ENCODE data around the gene CHRNB2. TPM values are rescaled to one million over a fixed set of nuclear protein-coding genes. Genes with fewer than 3 reads are reported as not detected.

The CHRNB2 gene
- total RNA-seq, 1 experiment from 2014 or later: 1.8 TPM

DNA sequence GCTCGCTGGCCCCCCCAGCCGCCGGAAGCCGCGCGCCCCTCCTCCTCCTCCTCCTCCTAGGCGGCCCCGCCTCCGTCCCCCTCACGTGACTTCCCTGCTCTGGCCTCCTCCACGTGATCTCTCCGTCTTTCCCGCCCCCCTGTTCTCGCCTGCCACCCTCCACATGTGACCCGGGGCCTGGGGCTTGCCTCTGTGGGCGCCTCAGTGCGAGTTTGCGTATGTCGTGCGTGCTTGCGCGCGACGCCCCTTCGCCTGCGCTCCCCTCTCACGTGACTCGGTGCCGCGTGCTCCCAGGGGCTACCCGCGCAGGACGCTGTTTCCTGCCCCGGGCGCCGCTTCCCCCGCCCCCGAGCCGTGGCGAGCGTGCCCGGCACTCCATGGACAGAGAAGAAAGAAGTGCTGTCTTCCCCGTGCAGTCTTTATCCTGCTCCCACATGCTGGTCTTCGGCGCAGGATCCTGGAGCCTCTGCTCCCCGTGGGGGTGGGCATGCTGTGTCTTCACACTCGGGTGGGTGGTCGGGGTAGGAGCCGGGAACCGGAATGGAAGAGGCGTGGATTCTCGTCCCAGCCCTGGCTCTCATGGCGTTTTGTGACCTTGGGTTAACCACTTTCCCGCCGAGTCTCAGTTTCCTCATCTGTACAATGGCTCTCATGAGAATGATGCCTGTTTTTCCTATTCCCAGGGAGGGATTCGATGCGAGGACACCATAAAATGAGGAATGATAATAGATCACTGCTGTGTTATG is 8.7 kb upstream of the CHRNB2 start:
- no peaks in the 10 kb centered on the region for H4K20me1 ChIP-seq (ENCODE audit: control insufficient read depth, insufficient read depth, insufficient read length)
- no peak overlapping the region for H3T11ph ChIP-seq (ENCODE audit: low read length)
- H3K27me3 Mint-ChIP-seq (ENCODE audit: low read depth): no peaks in the 10 kb centered on the region
- peaks cover 11% of the 10 kb centered on the region for H3K23me2 ChIP-seq (ENCODE audit: insufficient read length, low read depth, low read length, poor library complexity, severe bottlenecking)
- no peaks in the 10 kb centered on the region for H3K27me3 ChIP-seq (ENCODE audit: insufficient read depth, low read length)
- H3K4me2 ChIP-seq (ENCODE audit: insufficient read depth, insufficient read length, low read length): peak overlapping the region; percentile 12
- peaks cover 5% of the 10 kb centered on the region for H3K79me1 ChIP-seq (ENCODE audit: insufficient read depth, low read depth, low read length, poor library complexity, severe bottlenecking)
- H2AK5ac ChIP-seq (ENCODE audit: insufficient read length, low read length): no peak overlapping the region
- H4K91ac ChIP-seq (ENCODE audit: insufficient read length, low read depth, low read length): no peak overlapping the region
- no peak overlapping the region for H2BK5ac ChIP-seq (ENCODE audit: insufficient read length, low read length)
- no peak overlapping the region for H3K56ac ChIP-seq (ENCODE audit: insufficient read length, low read depth, low read length)
- no peak overlapping the region for H3K27ac ChIP-seq (ENCODE audit: insufficient read length, low read depth, low read length)
- whole genome bisulfite sequencing (ENCODE audit: extremely low coverage, insufficient read length, low lambda C conversion rate): no CpG with 5 or more reads among the region's 57 CpGs
- H2BK120ac ChIP-seq (ENCODE audit: low read depth, low read length, poor library complexity, severe bottlenecking): no peak overlapping the region
- no peak overlapping the region for H4K8ac ChIP-seq (replicated peaks; ENCODE audit: insufficient read length, low read depth, low read length)
- no peak overlapping the region for H3K4ac ChIP-seq (ENCODE audit: low read depth, low read length)
- H2BK15ac ChIP-seq (ENCODE audit: low read depth, low read length): no peak overlapping the region
- no peak overlapping the region for H2BK20ac ChIP-seq (ENCODE audit: low read depth, low read length, poor library complexity, severe bottlenecking)
- H3K27ac Mint-ChIP-seq: peak overlapping the region; percentile 55 to 90 (median 83); a peak in 6 of 7 replicates
- peak overlapping the region; percentile 76 to 81 for H3K4me3 Mint-ChIP-seq
- TF ChIP-seq, protein P1, sequence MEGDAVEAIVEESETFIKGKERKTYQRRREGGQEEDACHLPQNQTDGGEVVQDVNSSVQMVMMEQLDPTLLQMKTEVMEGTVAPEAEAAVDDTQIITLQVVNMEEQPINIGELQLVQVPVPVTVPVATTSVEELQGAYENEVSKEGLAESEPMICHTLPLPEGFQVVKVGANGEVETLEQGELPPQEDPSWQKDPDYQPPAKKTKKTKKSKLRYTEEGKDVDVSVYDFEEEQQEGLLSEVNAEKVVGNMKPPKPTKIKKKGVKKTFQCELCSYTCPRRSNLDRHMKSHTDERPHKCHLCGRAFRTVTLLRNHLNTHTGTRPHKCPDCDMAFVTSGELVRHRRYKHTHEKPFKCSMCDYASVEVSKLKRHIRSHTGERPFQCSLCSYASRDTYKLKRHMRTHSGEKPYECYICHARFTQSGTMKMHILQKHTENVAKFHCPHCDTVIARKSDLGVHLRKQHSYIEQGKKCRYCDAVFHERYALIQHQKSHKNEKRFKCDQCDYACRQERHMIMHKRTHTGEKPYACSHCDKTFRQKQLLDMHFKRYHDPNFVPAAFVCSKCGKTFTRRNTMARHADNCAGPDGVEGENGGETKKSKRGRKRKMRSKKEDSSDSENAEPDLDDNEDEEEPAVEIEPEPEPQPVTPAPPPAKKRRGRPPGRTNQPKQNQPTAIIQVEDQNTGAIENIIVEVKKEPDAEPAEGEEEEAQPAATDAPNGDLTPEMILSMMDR (conservative IDR thresholded peaks at IDR 0.05): no peak
- H3K14ac ChIP-seq (ENCODE audit: insufficient read depth, low read length): 0 out of 2 replicates have a peak overlapping the region, but pooled peaks have one; percentile 28
- H3K9me3 ChIP-seq (ENCODE audit: control insufficient read depth, low read depth, low read length): no peaks in the 10 kb centered on the region
- H3K23ac ChIP-seq (ENCODE audit: insufficient read length, low read depth, low read length): no peak overlapping the region
- peaks cover 21 to 30% (median 26%) of the 10 kb centered on the region in 3 experiments; a peak in 6 of 7 replicates for H3K36me3 Mint-ChIP-seq (ENCODE audit: insufficient read depth in 1 of 3, low read depth in 3 of 3)
- peaks cover 9% of the 10 kb centered on the region; the same call in 1 of the 2 replicates for H3K79me2 ChIP-seq (ENCODE audit: insufficient read depth, low read length)
- H3K4me1 ChIP-seq (ENCODE audit: insufficient read depth, low read length): no peaks in the 10 kb centered on the region; the same call in 1 of the 2 replicates
- H2AFZ ChIP-seq (ENCODE audit: low read length): no peak overlapping the region
- H3K9ac ChIP-seq (ENCODE audit: extremely low read depth, insufficient read length, low read length): no peak overlapping the region
- H2BK12ac ChIP-seq (ENCODE audit: insufficient read length, low read depth, low read length): no peak overlapping the region
- DNase-seq: peak; percentile 97
- peaks cover 0 to 4% of the 10 kb centered on the region in 2 experiments; a peak in 1 of 5 replicates for H3K9me3 Mint-ChIP-seq
- H4K5ac ChIP-seq (ENCODE audit: insufficient read length, low read depth, low read length): no peak overlapping the region
- peaks cover 24 to 26% of the 10 kb centered on the region in 2 experiments for H3K4me1 Mint-ChIP-seq
- H3K18ac ChIP-seq (ENCODE audit: insufficient read length, low read depth, low read length): peak overlapping the region; percentile 43
